Psoas muscle (tissue), 8 donors: ENCODE measurements around the gene STAMBPL1. TPM values are rescaled to one million over a fixed set of nuclear protein-coding genes. Genes with fewer than 3 reads are reported as not detected.
"Not testable (repeated sequence)": the region's sequence is repeated elsewhere in the genome, so short reads cannot be mapped to it uniquely, and the experiment has no call there.

Source experiments
- ATAC-seq, 4 donors: fragments of 200-7000 bp; cut with Tn5 transposase; one replicate each; pipeline ENCODE4 v1.9.1; 2020; ENCODE audit warnings: moderate library complexity in 3 of 4, mild to moderate bottlenecking in 2 of 4
- DNase-seq, 2 donors: peaks; one replicate each; pipeline ENCODE4 v3.0.0-alpha.2; 2020
- H3K27ac ChIP-seq: fragments of 200-600 bp; one replicate; pipeline ENCODE4 v1.8.0; 2022
- H3K27me3 ChIP-seq, 3 donors: fragments of 200-600 bp in 1 of 3; one replicate each; pipeline versions ENCODE4 v1.6.1 to v1.8.0; 2013 to 2022; ENCODE audit warnings: low read length in 2 of 3, mild to moderate bottlenecking in 2 of 3, moderate library complexity in 1 of 3; ENCODE audit not compliant: insufficient read depth in 3 of 3
- H3K36me3 ChIP-seq, 2 donors: fragments of 200-600 bp in 1 of 2; one replicate each; pipeline versions ENCODE4 v1.6.1 to v1.8.0; 2013 to 2022; ENCODE audit warnings: low read depth in 1 of 2, mild to moderate bottlenecking in 1 of 2, moderate library complexity in 1 of 2; ENCODE audit not compliant: insufficient read depth in 1 of 2
- H3K4me1 ChIP-seq: fragments of 200-600 bp; one replicate; pipeline ENCODE4 v1.8.0; 2022
- H3K4me3 ChIP-seq: fragments of 200-600 bp; one replicate; pipeline ENCODE4 v1.8.0; 2022; ENCODE audit warnings: mild to moderate bottlenecking
- H3K9me3 ChIP-seq: fragments of 200-600 bp; one replicate; pipeline ENCODE4 v1.8.0; 2022
- WGBS, 3 donors: extraction: QIAGEN DNeasy Blood & Tissue Kit; methylation state at CpG; one replicate each; pipeline versions ENCODE4 v1.1.6 to v1.1.7; 2013; 5-methylcytosine and 5-hydroxymethylcytosine counted together
- intact Hi-C, 2 donors: fragments of 100-400 bp; cut with DNase I; formaldehyde crosslinking; loops; one replicate each; pipeline versions ENCODE4 v1.11.0 to v1.14.2; 2022
- polyA plus RNA-seq, 3 donors: library from polyadenylated mRNA; stranded (reverse); fragments of 200-250 nt; gene quantifications; one replicate each; pipeline ENCODE4 v1.2.3, GENCODE V29; 2013
- total RNA-seq, 4 donors: library from RNA; stranded (reverse); fragmentation: NEBNext Ultra II Directional in 2 of 4; extraction: Animal tissue kit (Norgen Biotek cat#: 25700) in 2 of 4; gene quantifications; one replicate each; pipeline versions ENCODE4 v1.2.1 to v1.2.4, GENCODE V29; 2021 to 2023
- TF ChIP-seq, protein P1 (sequence below): fragments of 200-600 bp; IDR thresholded peaks from one replicate; pipeline ENCODE4 v1.8.0; 2022; ENCODE audit warnings: antibody characterized with exemption
- donor health status: healthy with polysubstance abuse.
- donor health status: DM: no; HTN: no; CAD: no; lungs with moderate emphysema.
- donor health status: Bipolar disorder and iron deficiency.
- donor health status: healthy.
- donor health status: DM: yes; HTN: yes; CAD: no.
- donor health status: DM: no; HTN: no; CAD: no.
- donor health status: DM: no; HTN: no; CAD: no.
- donor health status: DM: yes; HTN: yes; CAD: no.

The STAMBPL1 gene
- total and polyA plus RNA-seq, 7 donors = 0.23 to 1.4 (median 0.92) TPM

DNA sequence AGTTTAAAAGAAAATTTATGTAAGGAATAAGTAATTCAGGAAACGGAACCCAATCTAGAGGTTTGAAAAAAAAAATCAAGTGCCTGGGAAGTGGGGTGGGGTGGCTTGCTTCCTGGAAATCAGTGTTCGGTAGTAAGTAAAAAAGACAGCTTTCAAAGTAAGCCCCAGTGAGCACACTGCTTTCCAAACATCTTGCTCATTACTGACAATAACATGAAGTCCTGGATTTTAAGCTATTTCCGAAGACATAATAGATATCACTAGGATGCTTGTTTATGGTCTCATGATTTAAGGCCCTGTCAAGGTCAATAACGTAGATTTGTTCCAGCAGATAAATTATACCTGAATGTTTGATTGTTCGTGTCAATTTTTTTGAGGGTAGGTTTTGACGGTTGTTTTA is 1.3 kb downstream of the STAMBPL1 start:
- TF ChIP-seq, protein P1, sequence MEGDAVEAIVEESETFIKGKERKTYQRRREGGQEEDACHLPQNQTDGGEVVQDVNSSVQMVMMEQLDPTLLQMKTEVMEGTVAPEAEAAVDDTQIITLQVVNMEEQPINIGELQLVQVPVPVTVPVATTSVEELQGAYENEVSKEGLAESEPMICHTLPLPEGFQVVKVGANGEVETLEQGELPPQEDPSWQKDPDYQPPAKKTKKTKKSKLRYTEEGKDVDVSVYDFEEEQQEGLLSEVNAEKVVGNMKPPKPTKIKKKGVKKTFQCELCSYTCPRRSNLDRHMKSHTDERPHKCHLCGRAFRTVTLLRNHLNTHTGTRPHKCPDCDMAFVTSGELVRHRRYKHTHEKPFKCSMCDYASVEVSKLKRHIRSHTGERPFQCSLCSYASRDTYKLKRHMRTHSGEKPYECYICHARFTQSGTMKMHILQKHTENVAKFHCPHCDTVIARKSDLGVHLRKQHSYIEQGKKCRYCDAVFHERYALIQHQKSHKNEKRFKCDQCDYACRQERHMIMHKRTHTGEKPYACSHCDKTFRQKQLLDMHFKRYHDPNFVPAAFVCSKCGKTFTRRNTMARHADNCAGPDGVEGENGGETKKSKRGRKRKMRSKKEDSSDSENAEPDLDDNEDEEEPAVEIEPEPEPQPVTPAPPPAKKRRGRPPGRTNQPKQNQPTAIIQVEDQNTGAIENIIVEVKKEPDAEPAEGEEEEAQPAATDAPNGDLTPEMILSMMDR = no peak
- DNase-seq = no peak
- Histone ChIP-seq H3K27me3 (peaks cover 0 to 35% (median 0%) of the 10 kb centered on the region in 3 donors), H3K36me3 (no peaks in the 10 kb centered on the region), H3K27ac (peak overlapping the region; percentile 75), H3K4me3 (peak overlapping the region; percentile 73), H3K9me3 (no peaks in the 10 kb centered on the region), H3K4me1 (peaks cover 7% of the 10 kb centered on the region)
- ATAC-seq = no peak
- intact Hi-C loops = no loop called here
- WGBS, 3 donors = 18 to 33% (median 21%) methylated on average over 6 of the region's 6 CpGs

DNA sequence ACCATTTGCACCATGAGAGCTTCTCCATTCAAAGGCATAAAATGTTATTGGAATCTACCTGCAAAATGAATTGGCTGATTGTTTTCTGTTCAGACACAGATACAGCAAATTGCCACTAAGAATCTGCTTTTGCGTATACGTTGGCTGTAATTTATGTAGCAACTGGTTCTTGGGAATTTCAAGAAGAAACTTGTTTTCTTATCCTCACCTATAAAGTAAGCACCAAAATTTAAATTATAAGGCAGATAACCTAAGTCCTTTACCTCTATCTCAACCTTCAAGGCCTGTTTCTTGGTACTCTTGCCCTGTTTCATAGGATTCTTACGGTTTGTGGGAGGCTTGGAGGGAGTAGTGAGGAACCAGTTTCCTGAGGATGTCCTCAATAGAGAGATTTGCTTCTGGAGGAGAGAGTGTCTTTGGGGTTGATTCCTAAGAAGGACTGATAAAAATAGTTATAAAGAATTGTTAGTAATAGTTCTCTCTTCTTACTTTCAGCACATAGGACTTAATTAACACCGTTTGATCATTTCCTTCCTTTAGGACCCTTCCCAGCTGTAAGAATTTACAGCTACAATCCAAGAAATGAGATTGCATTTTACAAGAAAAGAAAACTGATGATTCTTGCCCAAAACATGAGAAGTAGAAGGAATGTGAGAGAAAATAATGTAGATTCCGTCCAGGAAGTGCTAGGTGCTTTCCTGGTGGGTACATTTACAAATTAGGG is 2.0 kb downstream of the STAMBPL1 start:
- 39 to 59% (median 45%) methylated on average over 5 of the region's 5 CpGs for whole genome bisulfite sequencing, 3 donors
- TF ChIP-seq, protein P1 = no peak
- Histone ChIP-seq H3K4me1 (peaks cover 7% of the 10 kb centered on the region), H3K36me3 (no peaks in the 10 kb centered on the region), H3K27ac (peak overlapping the region; percentile 75), H3K9me3 (no peaks in the 10 kb centered on the region), H3K27me3 (peaks cover 0 to 32% (median 0%) of the 10 kb centered on the region in 3 donors), H3K4me3 (peak overlapping the region; percentile 73)
- no peak for DNase-seq
- no peak for ATAC-seq
- intact Hi-C loops = no loop called here

DNA sequence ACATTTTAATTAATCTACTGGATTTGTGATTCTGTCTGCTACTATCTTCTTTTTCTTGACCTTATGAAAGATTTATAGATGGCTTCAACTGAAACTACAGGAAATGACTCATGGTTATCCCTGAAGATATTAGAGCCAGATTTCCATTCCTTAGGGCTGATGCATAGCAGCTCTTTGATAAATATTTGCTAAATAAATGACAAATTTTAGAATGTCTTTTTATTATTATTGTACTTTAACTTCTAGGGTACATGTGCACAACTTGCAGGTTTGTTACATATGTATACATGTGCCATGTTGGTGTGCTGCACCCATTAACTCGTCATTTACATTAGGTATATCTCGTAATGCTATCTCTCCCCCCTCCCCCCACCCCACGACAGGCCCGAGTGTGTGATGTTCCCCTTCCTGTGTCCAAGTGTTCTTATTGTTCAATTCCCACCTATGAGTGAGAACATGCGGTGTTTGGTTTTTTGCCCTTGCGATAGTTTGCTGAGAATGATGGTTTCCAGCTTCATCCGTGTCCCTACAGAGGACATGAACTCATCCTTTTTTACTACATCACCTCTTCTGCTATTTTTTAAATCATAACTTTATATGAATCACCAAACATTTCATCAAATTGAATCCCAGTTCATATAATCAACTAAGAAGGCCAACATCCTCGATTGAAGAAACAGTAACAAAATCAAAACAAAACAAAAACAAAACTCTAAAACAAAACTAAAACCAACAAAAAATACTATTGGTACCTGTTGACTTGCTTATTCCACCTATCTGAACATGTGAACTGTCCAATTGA is 2.8 kb downstream of the STAMBPL1 start:
- H3K4me3 ChIP-seq = peak overlapping the region; percentile 73
- peaks cover 0 to 28% (median 0%) of the 10 kb centered on the region in 3 donors for H3K27me3 ChIP-seq
- peak overlapping the region; percentile 75 for H3K27ac ChIP-seq
- 49 to 60% (median 53%) methylated on average over 8 of the region's 8 CpGs for WGBS, 3 donors
- H3K36me3 ChIP-seq, intact Hi-C loops, H3K4me1 ChIP-seq, ATAC-seq, H3K9me3 ChIP-seq, DNase-seq: not testable (repeated sequence)

DNA sequence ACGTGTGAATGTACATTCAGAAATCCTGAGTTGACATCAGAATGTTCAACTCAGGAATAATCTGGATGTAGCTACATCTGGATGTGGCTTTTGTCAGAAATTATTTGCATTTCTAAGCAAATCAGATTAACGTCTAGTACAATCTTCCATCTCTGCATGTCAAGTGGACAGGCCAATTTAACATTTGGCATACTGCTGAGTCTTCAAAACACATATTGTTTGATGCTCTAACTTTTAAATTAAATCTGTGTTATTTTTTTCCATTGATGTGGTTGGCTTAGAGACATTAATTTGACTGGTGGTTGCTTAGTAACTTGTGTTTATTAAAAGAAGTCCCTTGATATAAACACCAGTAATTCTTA is 3.4 kb downstream of the STAMBPL1 start:
- Histone ChIP-seq H3K27ac (no peak overlapping the region), H3K4me1 (peaks cover 7% of the 10 kb centered on the region), H3K36me3 (no peaks in the 10 kb centered on the region), H3K27me3 (peaks cover 0 to 25% (median 0%) of the 10 kb centered on the region in 3 donors), H3K4me3 (no peak overlapping the region), H3K9me3 (no peaks in the 10 kb centered on the region)
- 39 to 46% (median 40%) methylated on average over 2 of the region's 2 CpGs for whole genome bisulfite sequencing, 3 donors
- no peak for ATAC-seq
- DNase-seq = no peak
- intact Hi-C loops = no loop called here
- TF ChIP-seq, protein P1 = no peak

DNA sequence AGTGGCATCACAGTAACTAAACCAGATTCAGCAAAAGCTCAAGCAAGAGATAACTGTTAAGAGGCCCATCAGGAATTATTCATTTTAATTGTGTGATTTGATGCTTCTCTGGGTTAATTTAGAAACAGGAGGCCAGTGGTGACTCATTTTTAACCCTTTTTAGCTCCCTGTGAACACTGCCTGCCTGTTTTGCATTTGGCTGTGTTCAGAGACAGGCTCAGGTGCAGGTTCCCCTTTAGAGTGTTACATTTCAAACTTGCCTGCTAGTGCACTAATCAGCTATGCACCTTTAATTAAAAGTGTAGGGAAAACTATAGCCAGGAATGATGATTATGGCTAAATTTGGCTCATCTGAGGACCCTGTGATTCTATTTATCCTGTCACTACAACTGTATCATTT is 6.5 kb downstream of the STAMBPL1 start:
- DNase-seq (no peak), ATAC-seq (no peak)
- no peak overlapping the region for H3K4me3 ChIP-seq
- intact Hi-C loops = loop anchor here in 1 of 2 donors (5.0 kb wide), 1 partner anchor 41 kb away; no protein-coding TSS in a partner anchor
- H3K27me3 ChIP-seq = peaks cover 0 to 9% (median 0%) of the 10 kb centered on the region in 3 donors
- no peaks in the 10 kb centered on the region for H3K36me3 ChIP-seq
- TF ChIP-seq, protein P1 = no peak
- H3K4me1 ChIP-seq = peaks cover 7% of the 10 kb centered on the region
- no peak overlapping the region for H3K27ac ChIP-seq
- H3K9me3 ChIP-seq = no peaks in the 10 kb centered on the region
